Smooth muscle cell (in vitro differentiated cells): ENCODE results near the gene TTC13. TPM values are rescaled to one million over a fixed set of nuclear protein-coding genes. Genes with fewer than 3 reads are reported as not detected.
"Not testable (repeated sequence)": the region's sequence is repeated elsewhere in the genome, so short reads cannot be mapped to it uniquely, and the experiment has no call there.

ENCODE experiments used
- DNase-seq: peaks from one replicate; lab custom pipeline; 2025; ENCODE audit not compliant: unreplicated experiment; lab: John Stamatoyannopoulos, UW
- H2AFZ ChIP-seq: fragments of 200-600 bp; sonication (generic); 2 replicates; pipeline ENCODE4 v1.6.0; 2016; ENCODE audit warnings: antibody characterized with exemption, low read depth, mild to moderate bottlenecking
- H3F3A ChIP-seq: fragments of 200-600 bp; sonication (generic); 2 replicates; pipeline ENCODE4 v1.6.0; 2017; ENCODE audit warnings: antibody characterized with exemption, low read depth
- H3K27ac ChIP-seq: fragments of 200-600 bp; sonication (generic); 2 replicates; pipeline ENCODE4 v1.5.1; 2016; ENCODE audit warnings: low read depth, mild to moderate bottlenecking
- H3K27me3 ChIP-seq: fragments of 200-600 bp; sonication (generic); 2 replicates; pipeline ENCODE4 v1.6.1; 2016; ENCODE audit warnings: low read depth, mild to moderate bottlenecking
- H3K36me3 ChIP-seq: fragments of 200-600 bp; sonication (generic); 2 replicates; pipeline ENCODE4 v1.5.1; 2016; ENCODE audit warnings: low read depth
- H3K4me1 ChIP-seq: fragments of 200-600 bp; sonication (generic); 2 replicates; pipeline ENCODE4 v1.5.1; 2016; ENCODE audit warnings: low read depth
- H3K4me2 ChIP-seq: fragments of 200-600 bp; sonication (generic); 2 replicates; pipeline ENCODE4 v1.6.0; 2016; ENCODE audit warnings: mild to moderate bottlenecking
- H3K4me3 ChIP-seq: fragments of 200-600 bp; sonication (generic); 2 replicates; pipeline ENCODE4 v1.5.1; 2016; ENCODE audit warnings: mild to moderate bottlenecking
- H3K79me2 ChIP-seq: fragments of 200-600 bp; sonication (generic); 2 replicates; pipeline ENCODE4 v1.6.0; 2016; ENCODE audit warnings: low read depth, mild to moderate bottlenecking
- H3K9ac ChIP-seq: fragments of 200-600 bp; sonication (generic); 2 replicates; pipeline ENCODE4 v1.6.0; 2016; ENCODE audit warnings: low read depth
- H3K9me3 ChIP-seq: fragments of 200-600 bp; sonication (generic); replicated peaks from 2 replicates; pipeline ENCODE4 v1.5.1; 2016; ENCODE audit warnings: low read depth
- H4K20me1 ChIP-seq: fragments of 200-600 bp; sonication (generic); 2 replicates; pipeline ENCODE4 v1.6.0; 2016; ENCODE audit warnings: low read depth
- CTCF ChIP-seq: fragments of 200-600 bp; sonication (generic); IDR thresholded peaks from 2 replicates; pipeline ENCODE4 v1.5.1; 2017; ENCODE audit warnings: borderline replicate concordance, mild to moderate bottlenecking, antibody characterized with exemption; ENCODE audit not compliant: insufficient read depth, poor library complexity, severe bottlenecking
- WGBS: methylation state at CpG from one replicate; pipeline ENCODE4 v1.1.7; 2016; ENCODE audit warnings: low lambda C conversion rate; 5-methylcytosine and 5-hydroxymethylcytosine counted together
- polyA plus RNA-seq: library from polyadenylated mRNA; unstranded; fragments of >200 nt; fragmentation: Nextera tagmentation; extraction: Ambion mirVana; gene quantifications from 2 replicates; pipeline ENCODE4 v1.2.1, GENCODE V29; 2016
- total RNA-seq: library from RNA; depleted of rRNA; stranded (reverse); fragments of >200 nt; gene quantifications from 2 replicates; pipeline ENCODE4 v1.2.3, GENCODE V29; 2014

Gene TTC13
- total and polyA plus RNA-seq, 2 experiments from 2014 or later: 5.6 to 9.1 TPM

GRCh38 chr1:231011360-231011759 is 32.7 kb upstream of the TTC13 start:
- Histone ChIP-seq H3K9ac (no peak overlapping the region), H4K20me1 (no peaks in the 10 kb centered on the region), H3K79me2 (no peaks in the 10 kb centered on the region), H3K9me3 (no peaks in the 10 kb centered on the region), H2AFZ (no peak overlapping the region), H3F3A (no peaks in the 10 kb centered on the region), H3K27ac (no peak overlapping the region), H3K27me3 (no peaks in the 10 kb centered on the region), H3K36me3 (no peaks in the 10 kb centered on the region), H3K4me1 (no peaks in the 10 kb centered on the region), H3K4me2 (no peak overlapping the region), H3K4me3 (no peak overlapping the region)
- no peak for TF ChIP-seq CTCF
- DNase-seq: no peak
- WGBS: 97% methylated on average over 2 of the region's 2 CpGs

GRCh38 chr1:231007535-231007934 is 28.9 kb upstream of the TTC13 start:
- not testable (repeated sequence) for H3K36me3 ChIP-seq

GRCh38 chr1:231001892-231002291 is 23.2 kb upstream of the TTC13 start:
- Histone ChIP-seq H3K4me3 (no peak overlapping the region), H3K36me3 (peaks cover 12% of the 10 kb centered on the region), H3K4me2 (no peak overlapping the region), H3K4me1 (no peaks in the 10 kb centered on the region), H3K79me2 (no peaks in the 10 kb centered on the region), H2AFZ (no peak overlapping the region), H3K9me3 (no peaks in the 10 kb centered on the region), H3F3A (no peaks in the 10 kb centered on the region), H3K27ac (no peak overlapping the region), H3K27me3 (no peaks in the 10 kb centered on the region), H4K20me1 (no peaks in the 10 kb centered on the region), H3K9ac (no peak overlapping the region)
- no peak for DNase-seq
- no peak for TF ChIP-seq CTCF

More at GRCh38 chr1:231007535-231007934, 28.9 kb upstream of the TTC13 start:
- not testable (repeated sequence) for H2AFZ ChIP-seq, H3K27me3 ChIP-seq, H3K9me3 ChIP-seq, H3K27ac ChIP-seq, H3K4me2 ChIP-seq, H3K4me3 ChIP-seq, H4K20me1 ChIP-seq, H3K4me1 ChIP-seq, DNase-seq, H3K79me2 ChIP-seq, H3F3A ChIP-seq, H3K9ac ChIP-seq
- 67% methylated on average over 1 of the region's 1 CpG for WGBS

GRCh38 chr1:231000639-231001038 is 22.0 kb upstream of the TTC13 start:
- Histone ChIP-seq H3K4me1 (no peaks in the 10 kb centered on the region), H3K27me3 (no peaks in the 10 kb centered on the region), H3K36me3 (peaks cover 12% of the 10 kb centered on the region), H4K20me1 (no peaks in the 10 kb centered on the region), H3K27ac (no peak overlapping the region), H3K9me3 (no peaks in the 10 kb centered on the region), H2AFZ (no peak overlapping the region), H3K9ac (no peak overlapping the region), H3K79me2 (no peaks in the 10 kb centered on the region), H3K4me3 (no peak overlapping the region), H3K4me2 (no peak overlapping the region), H3F3A (no peaks in the 10 kb centered on the region)
- TF ChIP-seq CTCF: no peak
- no peak for DNase-seq
- 100% methylated on average over 1 of the region's 1 CpG for WGBS
